GM12878 (cell line): ENCODE results near the gene ABHD14A. TPM values are rescaled to one million over a fixed set of nuclear protein-coding genes. Genes with fewer than 3 reads are reported as not detected.

ENCODE experiments used
- CBX5 ChIP-seq: sonication (generic); IDR thresholded peaks from 2 replicates; pipeline ENCODE4 v1.6.1; 2016; ENCODE audit warnings: low read depth, moderate library complexity, mild to moderate bottlenecking, inconsistent platforms
- GABPA ChIP-seq: IDR thresholded peaks from 2 replicates; pipeline ENCODE4 v1.6.1; 2014; ENCODE audit warnings: antibody characterized with exemption, low read depth, mild to moderate bottlenecking, inconsistent platforms
- HCFC1 ChIP-seq: fragments of 150-350 bp; IDR thresholded peaks from 2 replicates; pipeline ENCODE4 v1.6.1; 2014; ENCODE audit warnings: low read length
- RBBP5 ChIP-seq: fragments of 200-600 bp; sonication (generic); conservative IDR thresholded peaks from 2 replicates; pipeline ENCODE4 v1.6.1; 2016
- TCF7 ChIP-seq: IDR thresholded peaks from 2 replicates; pipeline ENCODE4 v1.6.1; 2014; ENCODE audit warnings: antibody characterized with exemption, borderline replicate concordance
- polyA plus RNA-seq, 11 experiments: library from polyadenylated mRNA; depleted of rRNA in 4 of 11; unstranded in 6 of 11; stranded (reverse) in 5 of 11; fragments of >200 nt; fragmentation: Nextera tagmentation in 4 of 11; fragmentation: Illumina TruSeq in 1 of 11; extraction: Ambion mirVana in 4 of 11; extraction: Trizol in 1 of 11; gene quantifications; 1 replicate in 1 of 11; 2 replicates in 10 of 11; pipeline versions ENCODE4 v1.2.1 to v1.2.3, GENCODE V29; 2011 to 2016; ENCODE audit warnings: inconsistent platforms in 2 of 11, missing spikeins in 2 of 11, low read depth in 1 of 11
- total RNA-seq, 4 experiments: library from RNA; depleted of rRNA in 3 of 4; stranded (reverse); fragments of >200 nt in 3 of 4; fragmentation: Illumina TruSeq in 1 of 4; extraction: Trizol in 1 of 4; gene quantifications; 2 replicates each; pipeline versions ENCODE4 v1.2.1 to v1.2.3, GENCODE V29; 2013 to 2021
- TF ChIP-seq, protein P1 (sequence below): fragments of 450-650 bp; formaldehyde crosslinking; IDR thresholded peaks from 2 replicates; pipeline ENCODE4 v1.4.0; 2022; ENCODE audit warnings: mild to moderate bottlenecking, moderate library complexity
- TF ChIP-seq, protein P2 (sequence below): fragments of 450-650 bp; IDR thresholded peaks from 2 replicates; pipeline ENCODE4 v1.6.1; 2017; ENCODE audit warnings: mild to moderate bottlenecking, moderate library complexity
- TF ChIP-seq, protein P3 (sequence below): IDR thresholded peaks from 2 replicates; pipeline ENCODE4 v1.6.1; 2011; ENCODE audit warnings: borderline replicate concordance, low read depth, mild to moderate bottlenecking, moderate library complexity, mixed read lengths, low read length; ENCODE audit not compliant: insufficient read depth; ENCODE audit errors: extremely low read length
- TF ChIP-seq, protein P4 (sequence below): IDR thresholded peaks from 2 replicates; pipeline ENCODE4 v1.6.1; 2012; ENCODE audit warnings: improper control_type of control experiment, low read depth, low read length; ENCODE audit not compliant: insufficient replicate concordance

The ABHD14A gene
- total and polyA plus RNA-seq, 10 of the 15 experiments (the other 5 are each of a cell fraction or from before 2014, with no cell fraction given), result 1.2 to 27.0 (median 7.9) TPM

DNA sequence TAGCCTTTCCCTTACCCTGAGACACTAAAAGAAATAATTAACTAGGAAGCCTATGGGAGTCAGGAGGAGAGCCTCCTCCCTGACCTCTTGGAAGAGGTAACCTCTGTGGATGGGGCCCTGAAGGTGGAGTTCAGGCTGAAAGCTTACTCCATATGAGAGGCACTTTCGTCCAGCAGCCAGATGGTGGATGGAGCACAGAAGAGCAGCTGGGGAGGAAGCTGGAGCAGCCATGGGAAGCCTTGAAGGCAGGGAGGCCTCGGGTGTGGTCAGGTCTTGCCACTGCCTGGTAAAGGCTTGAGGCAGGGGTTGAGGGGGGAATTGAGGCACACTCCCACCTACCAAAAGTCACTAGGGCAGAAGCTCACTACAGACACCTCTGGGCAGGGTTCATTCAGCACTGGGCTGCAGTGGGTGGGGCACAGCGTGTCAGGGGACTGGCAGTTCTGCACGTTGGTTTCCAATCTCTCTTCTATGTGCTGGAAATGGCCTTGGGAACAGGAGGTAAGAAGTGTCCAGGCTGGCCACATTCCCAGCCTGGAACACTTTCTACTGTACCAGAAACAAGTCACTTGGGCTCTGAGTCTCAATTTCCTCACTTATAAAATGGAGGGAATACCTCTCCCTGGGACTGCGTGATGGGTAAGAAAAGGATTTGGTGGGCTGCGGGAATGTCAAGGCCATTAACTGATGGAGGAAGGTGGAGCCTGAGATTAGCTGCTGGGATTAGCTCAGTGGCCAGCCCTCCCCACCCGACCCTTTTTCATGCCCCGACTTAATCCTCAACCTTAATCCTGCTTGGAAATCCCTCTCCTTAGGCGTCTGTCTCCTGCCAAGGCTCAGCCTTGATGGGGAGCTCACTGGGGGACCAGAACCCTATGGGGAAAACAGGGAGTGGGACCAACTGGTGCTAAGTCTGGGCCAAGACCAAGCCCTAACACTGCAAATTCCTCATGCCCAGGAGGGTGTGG is 13.0 kb upstream of the ABHD14A start (continued):
- TF ChIP-seq, protein P1, sequence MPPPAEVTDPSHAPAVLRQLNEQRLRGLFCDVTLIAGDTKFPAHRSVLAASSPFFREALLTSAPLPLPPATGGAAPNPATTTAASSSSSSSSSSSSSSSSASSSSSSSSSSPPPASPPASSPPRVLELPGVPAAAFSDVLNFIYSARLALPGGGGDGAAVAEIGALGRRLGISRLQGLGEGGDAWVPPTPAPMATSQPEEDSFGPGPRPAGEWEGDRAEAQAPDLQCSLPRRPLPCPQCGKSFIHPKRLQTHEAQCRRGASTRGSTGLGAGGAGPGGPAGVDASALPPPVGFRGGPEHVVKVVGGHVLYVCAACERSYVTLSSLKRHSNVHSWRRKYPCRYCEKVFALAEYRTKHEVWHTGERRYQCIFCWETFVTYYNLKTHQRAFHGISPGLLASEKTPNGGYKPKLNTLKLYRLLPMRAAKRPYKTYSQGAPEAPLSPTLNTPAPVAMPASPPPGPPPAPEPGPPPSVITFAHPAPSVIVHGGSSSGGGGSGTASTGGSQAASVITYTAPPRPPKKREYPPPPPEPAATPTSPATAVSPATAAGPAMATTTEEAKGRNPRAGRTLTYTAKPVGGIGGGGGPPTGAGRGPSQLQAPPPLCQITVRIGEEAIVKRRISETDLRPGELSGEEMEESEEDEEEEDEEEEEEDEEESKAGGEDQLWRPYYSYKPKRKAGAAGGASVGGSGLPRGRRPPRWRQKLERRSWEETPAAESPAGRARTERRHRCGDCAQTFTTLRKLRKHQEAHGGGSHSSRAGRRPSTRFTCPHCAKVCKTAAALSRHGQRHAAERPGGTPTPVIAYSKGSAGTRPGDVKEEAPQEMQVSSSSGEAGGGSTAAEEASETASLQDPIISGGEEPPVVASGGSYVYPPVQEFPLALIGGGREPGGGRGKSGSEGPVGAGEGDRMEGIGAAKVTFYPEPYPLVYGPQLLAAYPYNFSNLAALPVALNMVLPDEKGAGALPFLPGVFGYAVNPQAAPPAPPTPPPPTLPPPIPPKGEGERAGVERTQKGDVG, result no peak
- TF ChIP-seq, protein P2, sequence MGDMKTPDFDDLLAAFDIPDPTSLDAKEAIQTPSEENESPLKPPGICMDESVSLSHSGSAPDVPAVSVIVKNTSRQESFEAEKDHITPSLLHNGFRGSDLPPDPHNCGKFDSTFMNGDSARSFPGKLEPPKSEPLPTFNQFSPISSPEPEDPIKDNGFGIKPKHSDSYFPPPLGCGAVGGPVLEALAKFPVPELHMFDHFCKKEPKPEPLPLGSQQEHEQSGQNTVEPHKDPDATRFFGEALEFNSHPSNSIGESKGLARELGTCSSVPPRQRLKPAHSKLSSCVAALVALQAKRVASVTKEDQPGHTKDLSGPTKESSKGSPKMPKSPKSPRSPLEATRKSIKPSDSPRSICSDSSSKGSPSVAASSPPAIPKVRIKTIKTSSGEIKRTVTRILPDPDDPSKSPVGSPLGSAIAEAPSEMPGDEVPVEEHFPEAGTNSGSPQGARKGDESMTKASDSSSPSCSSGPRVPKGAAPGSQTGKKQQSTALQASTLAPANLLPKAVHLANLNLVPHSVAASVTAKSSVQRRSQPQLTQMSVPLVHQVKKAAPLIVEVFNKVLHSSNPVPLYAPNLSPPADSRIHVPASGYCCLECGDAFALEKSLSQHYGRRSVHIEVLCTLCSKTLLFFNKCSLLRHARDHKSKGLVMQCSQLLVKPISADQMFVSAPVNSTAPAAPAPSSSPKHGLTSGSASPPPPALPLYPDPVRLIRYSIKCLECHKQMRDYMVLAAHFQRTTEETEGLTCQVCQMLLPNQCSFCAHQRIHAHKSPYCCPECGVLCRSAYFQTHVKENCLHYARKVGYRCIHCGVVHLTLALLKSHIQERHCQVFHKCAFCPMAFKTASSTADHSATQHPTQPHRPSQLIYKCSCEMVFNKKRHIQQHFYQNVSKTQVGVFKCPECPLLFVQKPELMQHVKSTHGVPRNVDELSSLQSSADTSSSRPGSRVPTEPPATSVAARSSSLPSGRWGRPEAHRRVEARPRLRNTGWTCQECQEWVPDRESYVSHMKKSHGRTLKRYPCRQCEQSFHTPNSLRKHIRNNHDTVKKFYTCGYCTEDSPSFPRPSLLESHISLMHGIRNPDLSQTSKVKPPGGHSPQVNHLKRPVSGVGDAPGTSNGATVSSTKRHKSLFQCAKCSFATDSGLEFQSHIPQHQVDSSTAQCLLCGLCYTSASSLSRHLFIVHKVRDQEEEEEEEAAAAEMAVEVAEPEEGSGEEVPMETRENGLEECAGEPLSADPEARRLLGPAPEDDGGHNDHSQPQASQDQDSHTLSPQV, result no peak
- TF ChIP-seq, protein P3, sequence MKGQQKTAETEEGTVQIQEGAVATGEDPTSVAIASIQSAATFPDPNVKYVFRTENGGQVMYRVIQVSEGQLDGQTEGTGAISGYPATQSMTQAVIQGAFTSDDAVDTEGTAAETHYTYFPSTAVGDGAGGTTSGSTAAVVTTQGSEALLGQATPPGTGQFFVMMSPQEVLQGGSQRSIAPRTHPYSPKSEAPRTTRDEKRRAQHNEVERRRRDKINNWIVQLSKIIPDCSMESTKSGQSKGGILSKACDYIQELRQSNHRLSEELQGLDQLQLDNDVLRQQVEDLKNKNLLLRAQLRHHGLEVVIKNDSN, result no peak
- TF ChIP-seq GABPA (no peak), HCFC1 (no peak), RBBP5 (no peak), TCF7 (no peak), CBX5 (no peak)
- TF ChIP-seq, protein P4, sequence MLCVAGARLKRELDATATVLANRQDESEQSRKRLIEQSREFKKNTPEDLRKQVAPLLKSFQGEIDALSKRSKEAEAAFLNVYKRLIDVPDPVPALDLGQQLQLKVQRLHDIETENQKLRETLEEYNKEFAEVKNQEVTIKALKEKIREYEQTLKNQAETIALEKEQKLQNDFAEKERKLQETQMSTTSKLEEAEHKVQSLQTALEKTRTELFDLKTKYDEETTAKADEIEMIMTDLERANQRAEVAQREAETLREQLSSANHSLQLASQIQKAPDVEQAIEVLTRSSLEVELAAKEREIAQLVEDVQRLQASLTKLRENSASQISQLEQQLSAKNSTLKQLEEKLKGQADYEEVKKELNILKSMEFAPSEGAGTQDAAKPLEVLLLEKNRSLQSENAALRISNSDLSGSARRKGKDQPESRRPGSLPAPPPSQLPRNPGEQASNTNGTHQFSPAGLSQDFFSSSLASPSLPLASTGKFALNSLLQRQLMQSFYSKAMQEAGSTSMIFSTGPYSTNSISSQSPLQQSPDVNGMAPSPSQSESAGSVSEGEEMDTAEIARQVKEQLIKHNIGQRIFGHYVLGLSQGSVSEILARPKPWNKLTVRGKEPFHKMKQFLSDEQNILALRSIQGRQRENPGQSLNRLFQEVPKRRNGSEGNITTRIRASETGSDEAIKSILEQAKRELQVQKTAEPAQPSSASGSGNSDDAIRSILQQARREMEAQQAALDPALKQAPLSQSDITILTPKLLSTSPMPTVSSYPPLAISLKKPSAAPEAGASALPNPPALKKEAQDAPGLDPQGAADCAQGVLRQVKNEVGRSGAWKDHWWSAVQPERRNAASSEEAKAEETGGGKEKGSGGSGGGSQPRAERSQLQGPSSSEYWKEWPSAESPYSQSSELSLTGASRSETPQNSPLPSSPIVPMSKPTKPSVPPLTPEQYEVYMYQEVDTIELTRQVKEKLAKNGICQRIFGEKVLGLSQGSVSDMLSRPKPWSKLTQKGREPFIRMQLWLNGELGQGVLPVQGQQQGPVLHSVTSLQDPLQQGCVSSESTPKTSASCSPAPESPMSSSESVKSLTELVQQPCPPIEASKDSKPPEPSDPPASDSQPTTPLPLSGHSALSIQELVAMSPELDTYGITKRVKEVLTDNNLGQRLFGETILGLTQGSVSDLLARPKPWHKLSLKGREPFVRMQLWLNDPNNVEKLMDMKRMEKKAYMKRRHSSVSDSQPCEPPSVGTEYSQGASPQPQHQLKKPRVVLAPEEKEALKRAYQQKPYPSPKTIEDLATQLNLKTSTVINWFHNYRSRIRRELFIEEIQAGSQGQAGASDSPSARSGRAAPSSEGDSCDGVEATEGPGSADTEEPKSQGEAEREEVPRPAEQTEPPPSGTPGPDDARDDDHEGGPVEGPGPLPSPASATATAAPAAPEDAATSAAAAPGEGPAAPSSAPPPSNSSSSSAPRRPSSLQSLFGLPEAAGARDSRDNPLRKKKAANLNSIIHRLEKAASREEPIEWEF, result no peak
